HG03135 (cell line): Measurements from ENCODE around the gene SCN2B.

Source experiments
- ATAC-seq: cut with Tn5 transposase; IDR thresholded peaks from one replicate; pipeline ENCODE4 v1.9.1; 2021; ENCODE audit warnings: mild to moderate bottlenecking, moderate library complexity; ENCODE audit not compliant: unreplicated experiment

SCN2B gene

DNA sequence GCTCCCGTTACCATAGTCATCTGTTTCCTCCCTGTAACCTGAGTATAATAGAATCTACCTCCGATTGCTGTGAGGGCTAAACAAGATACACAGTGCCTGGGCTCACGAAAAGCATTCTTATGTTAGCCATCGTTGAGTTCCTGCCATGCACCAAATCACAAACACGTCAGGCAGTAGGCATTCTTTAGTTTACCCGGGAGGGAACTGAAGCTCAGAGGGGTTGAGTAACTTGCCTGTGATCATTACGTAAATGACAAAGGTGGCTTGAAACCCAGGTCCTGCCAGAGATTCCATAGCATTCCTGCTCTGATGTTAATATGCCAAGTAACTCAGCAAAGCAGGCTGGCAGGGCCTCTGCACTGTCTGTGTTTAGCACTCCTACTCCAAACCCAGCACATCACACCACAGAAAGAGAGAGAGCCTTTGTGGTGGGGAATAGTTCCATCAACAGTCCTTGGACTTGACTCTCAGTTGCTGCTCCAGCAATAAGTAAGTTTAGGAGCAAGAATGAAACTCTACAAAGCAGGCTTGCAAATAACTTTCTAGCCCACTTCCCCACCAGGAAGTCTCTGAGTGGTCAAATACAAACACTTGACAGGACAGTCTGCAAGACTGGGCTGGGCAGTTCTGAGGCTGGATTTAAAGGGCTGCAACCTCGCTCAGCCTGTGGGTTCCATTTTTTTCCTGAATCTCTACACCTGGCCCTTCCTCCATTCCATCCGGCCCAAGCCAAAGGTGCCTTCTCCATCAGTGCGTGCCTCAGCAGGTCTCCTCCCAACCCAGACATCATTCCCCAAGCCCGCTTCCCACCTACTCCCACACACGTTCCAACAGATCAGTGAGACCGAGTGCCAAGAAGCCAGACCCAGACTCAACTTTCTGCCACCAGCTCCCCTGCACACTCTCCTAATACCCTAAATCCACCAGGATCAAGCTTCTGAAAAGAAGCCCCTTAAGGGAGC lies 1.1 kb downstream of the SCN2B start:
- no peak for ATAC-seq

DNA sequence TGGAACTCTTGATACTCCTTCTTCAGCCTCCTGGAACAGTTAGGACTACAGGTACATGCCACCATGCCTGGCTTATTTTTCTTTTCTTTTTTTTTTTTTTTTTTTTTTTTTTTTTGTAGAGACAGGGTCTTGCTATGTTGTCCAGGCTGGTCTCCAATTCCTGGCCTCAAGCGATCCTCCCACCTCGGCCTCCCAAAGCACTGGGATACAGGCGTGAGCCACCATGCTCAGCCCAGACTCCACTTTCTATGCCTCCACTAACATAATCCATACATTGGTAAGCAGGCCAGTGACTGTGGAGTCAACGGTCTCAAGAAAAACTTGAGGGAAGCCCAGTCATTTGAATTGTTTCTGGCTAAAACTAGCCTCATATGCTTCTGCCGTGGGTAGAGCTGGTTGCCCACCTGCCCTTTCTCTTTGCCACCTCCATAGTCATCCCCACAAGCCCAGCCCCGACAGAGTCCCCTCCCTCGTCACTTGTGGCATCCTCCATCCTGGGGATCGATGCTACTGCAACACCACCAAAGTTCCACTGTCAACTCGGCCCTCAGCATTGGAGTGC lies 2.4 kb downstream of the SCN2B start:
- no peak for ATAC-seq

DNA sequence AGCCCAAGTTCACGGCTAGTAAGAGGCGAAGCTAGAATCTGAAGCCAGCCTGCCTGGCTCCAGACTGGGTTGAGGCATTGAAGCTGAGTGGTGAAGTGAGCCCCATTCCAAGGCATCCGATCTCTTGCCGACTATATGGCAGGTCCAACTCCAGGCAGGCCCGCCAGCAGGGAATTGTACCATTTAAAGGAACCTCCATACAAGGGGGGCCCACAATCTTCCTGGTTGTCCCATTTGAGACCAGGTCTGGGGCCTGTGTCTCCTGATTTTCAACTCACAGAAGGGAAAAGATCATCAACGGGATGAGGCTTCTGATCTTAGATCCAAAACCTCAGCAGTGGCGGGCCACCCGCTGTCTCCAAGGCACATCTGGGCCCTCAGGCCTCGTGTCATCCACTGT lies 4.1 kb downstream of the SCN2B start:
- no peak for ATAC-seq

DNA sequence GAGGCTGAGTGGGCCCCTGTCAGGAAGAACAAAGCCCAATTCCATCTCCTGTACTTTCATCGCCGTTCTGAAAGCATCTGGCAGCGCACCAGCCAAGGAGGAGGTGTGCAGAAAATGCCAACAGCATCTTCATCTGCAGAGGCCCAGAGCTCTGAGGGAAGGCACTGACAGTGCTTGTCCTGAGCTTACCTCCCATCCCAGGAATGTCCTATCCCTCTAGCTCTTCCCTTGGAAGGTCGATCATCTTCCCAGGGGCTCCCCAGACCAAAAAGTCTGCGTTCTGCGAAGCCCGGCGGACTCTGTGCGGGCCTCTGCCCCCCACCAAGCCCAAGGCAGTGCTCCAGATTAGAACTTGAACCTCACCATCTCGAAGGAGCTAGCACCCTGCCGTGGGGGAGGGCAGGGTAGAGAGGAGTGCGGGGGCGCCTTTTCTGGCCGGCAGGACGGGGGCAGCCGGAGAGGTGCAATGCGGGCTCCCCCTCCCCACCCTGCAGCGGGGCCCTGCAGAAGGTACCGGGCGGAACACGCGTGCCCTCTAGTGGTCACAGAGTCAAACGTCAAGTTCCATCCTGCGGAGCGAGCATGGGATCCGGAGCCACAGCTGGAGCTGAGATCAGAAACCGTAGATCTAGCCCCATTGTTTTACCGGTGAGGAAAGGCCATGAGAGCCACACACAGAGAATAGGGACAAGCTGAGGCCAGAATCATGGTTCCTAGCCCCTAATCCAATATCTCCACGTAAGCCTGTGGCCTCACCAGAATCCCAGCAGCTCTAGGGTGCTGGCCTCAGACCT lies 5.0 kb downstream of the SCN2B start:
- ATAC-seq = no peak

DNA sequence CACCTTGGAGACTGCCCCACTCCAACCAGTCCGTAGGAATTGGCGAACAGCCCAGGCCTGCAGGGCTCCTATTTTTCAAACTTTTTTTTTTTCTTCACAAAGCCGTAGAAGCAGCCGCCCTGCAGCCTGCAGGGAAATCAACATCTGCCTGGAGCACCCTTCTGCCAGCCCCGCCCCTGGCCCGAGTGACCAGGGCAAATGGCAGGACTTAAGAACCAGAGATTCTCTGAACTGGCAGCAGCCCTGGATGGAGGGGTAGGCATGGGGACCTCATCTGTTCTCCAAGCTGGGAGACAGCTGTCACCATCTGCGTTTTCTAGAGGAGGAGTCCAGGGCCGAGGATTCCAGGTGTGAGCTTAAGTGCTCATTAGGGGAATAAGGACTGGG lies 5.6 kb downstream of the SCN2B start:
- no peak for ATAC-seq

DNA sequence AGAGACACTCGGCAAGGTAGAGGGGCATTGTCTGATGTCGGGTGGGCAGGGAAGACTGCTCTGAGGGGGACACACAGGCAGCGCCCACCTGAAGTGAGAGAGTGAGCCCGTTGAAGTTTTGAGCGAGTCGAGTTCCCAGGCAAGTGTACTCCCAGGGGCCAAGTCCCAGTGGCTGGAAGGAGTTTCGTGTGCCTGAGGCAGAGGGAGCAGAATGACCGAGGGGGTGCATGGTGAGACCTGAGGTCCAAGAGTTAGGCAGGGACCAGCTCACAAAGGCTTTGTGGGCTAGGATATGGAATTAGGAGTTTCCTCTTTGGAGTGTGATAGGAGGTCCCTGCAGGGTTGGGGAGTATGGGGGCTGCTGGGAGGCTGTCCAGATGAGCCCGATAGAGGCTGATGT lies 6.2 kb downstream of the SCN2B start:
- ATAC-seq = no peak

DNA sequence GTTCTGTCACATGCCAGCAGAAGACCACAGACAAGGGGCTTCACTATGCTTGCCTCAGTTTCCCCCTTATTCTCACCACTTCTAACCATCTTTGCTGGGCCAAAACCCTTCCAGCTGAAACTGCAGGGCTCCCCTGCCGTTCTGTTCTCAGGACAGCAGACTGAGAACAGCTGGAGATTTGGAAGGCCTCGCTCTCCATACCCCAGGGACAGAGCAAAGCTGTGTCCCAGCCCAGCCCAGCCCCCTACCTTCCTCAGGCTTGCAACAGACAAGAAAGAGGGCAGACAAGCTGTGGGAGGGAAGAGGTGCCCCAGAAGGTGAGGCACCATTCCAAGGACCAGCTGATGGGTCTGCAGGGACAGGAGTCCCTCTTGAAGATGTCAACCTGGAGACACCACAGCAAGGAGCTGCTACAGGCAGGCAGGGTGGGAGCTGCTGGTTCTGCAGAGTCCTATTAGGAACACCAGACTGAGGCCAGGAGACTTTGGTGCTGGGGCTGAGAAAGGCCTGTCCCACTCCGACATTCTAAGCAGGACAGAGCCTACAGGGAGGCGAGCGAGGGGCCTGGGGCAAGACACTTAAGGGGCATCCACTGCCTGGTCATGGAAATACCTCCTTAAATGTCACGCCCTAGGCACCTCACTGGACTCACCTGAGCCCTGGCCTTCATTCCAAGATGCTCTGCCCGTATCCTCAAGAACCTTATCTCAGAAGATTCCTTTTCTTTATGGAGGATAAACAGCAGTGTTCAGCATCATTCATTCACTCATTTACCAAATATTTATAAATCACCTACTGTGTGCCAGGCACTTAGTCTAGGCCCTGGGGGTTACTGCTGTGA lies 6.9 kb downstream of the SCN2B start:
- ATAC-seq = no peak

DNA sequence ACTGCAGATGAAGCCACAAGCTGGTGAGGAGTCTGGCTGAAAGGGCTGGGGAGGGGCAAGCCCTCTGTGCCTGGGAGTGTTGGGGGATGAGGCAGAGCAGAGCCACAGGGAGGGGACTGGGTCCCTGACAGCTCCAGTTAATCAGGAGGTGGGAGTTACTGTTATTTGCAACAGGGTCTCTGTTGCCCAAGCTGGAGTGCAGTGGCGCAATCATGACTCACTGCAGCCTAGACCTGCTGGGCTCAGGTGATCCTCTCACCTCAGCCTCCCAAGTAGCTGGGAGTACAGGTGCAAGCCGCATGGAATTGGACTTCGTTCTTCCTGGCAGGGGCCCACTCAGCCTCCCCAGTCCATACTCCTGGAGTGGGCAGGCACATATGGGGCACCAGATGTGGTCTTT lies 7.7 kb downstream of the SCN2B start:
- no peak for ATAC-seq

DNA sequence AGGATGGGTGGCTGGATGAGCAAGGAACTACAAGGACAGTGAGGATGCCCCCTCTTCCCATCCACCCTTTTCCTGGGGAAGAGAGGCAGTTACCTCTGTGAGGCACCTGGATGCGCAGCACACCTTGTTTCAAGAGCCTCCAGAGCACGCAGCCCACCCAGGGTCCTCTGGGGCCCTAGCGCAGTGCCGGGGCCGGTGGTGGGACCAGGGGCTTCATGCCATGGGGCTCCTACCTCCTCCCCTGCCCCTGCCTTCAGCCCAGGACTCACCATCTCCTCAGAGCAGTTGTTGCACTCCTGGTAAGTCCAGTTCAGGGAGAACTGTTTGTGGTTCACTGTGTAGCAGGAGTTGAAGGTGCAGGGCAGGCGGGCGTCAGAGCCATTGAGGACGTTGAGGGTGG lies 8.1 kb downstream of the SCN2B start:
- no peak for ATAC-seq

DNA sequence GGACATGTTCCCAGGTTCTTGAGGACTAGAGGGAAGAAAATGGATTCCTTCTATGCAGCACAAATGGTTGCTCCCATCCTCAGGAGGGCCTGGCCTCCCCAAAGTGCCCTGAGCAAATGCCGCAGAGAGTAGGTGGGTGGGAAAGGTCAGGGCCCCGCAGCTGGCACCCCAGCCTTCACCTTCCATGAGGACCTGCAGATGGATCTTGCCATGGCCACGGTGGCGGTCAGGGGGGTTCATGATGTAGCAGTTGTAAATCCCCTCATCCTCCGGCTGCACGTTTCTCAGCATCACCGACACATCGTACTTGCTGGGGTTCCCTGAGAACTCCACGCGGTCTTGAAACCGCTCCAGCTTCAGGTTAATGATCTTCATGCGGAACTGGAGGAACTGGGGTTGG lies 8.5 kb downstream of the SCN2B start:
- no peak for ATAC-seq

DNA sequence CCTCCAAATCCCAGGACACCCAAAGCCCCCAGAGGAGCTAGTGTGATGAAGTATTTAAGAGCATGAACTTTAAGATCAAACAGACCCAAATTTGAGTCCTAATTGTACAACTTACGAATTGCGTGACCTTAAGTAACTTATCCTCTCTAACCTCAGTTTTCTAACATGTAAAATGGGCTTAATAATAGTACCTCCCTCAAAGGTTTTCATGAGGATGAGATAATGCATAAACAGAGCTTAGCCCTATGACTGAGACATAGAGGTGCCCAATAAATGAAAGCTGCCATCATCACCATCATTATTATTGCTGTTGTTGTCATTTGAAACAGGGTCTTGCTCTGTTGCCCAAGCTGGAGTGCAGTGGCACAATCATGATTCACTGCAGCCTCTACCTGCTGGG lies 9.2 kb downstream of the SCN2B start:
- no peak for ATAC-seq

DNA sequence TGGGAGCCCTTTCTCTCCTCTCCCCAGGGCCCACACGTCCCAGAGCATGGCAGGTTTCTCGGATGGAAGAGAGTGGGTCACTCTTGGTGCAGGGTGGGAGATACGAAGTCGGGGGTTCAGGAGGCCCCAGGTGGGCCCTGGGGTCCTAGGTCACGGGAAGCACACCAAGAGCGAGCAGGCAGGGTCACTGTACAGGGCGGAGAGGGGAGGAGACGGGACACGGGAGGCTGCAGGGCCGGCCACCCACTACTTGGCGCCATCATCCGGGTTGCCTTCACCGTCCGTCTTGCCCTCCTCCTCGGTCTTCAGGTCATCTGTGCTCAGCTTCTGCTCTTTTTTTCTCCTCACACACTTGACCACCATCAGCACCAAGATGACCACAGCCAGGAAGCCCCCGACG lies 9.8 kb downstream of the SCN2B start:
- ATAC-seq = no peak

DNA sequence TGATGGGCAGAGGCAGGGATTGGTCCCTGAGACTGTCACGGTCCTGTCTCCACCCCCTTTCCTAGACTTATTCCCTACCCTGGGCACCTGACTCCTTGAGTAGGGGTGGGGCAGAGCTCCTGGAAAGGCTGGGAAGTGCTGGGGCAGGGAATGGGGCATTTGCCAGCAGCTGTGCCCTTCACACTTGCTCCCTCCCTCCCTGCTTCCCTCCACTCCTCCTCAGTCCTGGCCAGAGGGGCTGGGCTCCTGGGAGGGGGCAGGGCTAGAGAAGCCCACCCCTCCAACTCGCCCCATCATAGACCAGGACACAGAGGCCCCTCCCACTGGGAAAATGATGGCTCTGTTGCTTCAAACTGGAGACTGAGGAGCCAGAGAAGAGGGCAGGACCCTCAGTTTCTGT lies 11.6 kb downstream of the SCN2B start:
- no peak for ATAC-seq

DNA sequence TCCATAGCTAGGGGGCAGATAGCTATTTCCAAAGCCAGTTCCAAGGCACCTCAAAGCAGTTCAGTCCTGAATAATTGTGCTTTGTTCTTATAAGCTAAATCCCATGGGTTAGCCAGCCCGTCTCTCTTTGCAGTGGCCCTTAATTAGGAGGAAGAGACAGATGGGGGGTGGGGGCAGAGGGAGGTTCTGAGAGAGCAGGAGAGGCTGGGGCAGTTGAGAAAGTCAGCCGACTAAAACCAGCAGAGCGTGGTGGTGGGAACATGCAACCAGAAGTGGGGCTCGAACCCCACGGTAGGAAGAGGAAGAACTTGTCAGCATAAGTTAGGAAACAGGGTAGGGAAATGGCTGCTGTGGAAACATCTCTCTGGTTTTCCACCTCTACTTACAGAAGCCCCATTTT lies 12.9 kb downstream of the SCN2B start:
- ATAC-seq = no peak

DNA sequence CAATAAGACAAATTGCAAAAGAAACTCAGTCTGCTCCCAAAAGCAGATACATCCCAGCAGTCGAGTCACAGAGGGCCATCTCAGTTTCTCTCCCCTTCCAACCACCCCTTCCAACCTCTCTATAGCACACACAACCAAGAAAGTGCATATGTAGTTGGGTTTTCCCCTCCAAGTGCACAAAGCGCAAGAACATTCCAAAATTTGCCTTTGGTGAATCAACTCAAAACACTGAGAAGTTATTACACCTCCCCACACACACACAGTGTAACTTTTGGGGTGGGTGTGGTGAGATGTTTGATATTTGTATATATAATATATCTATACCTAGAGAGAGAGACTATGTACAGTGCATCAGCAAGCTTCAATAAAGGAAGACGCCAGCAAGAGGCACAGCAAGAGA lies 13.6 kb downstream of the SCN2B start:
- ATAC-seq = no peak

DNA sequence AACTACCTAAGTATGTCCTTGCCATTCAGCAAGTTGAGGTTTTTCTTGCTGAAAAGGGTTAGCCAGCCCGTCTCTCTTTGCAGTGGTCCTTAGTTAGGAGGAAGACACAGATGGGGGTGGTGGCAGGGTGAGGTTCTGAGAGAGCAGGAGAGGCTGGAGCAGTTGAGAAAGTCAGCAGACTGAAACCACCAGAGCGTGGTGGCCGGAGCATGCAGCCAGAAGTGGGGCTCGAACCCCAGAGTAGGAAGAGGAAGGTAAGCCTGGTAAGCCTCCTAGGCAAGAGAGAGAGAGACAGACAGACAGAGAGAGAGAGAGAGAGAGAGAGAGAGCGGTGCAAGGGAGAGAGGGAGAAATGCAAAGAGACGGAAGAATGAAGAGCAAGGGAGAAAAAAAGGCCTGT lies 14.7 kb downstream of the SCN2B start:
- no peak for ATAC-seq

DNA sequence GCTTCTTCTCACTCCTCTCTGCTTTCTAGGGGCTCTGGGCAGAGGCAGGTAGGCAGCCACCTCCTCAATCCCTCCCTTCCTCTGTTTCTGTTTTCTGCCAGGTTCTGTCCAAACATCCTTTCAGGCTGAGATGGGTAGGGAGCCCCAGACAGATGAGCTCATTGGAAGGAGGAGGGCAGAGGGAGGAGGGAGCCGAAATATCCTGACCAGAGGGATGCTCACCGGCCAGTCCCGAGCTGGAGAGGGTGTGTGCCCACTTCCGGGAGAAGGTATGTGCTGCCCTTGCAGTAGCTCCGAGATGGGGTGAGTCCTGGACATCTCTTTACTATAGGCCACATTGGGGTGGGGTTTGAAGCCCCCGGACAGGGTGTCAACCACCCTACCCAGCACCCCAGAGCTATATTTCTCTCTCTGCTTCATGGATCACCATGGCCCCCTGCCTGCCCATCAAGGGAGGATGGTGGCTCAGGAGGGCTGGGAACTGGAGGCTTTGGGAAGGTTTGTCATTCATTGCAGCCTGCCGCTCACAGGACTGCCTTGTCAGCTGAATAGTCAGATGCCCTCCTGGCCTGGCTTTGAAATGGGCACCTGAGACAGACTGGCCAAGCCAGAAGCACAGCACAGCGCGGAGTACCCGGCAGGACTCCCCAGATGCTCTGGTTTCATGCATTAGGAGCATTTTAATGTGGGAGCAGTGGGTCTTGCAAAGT lies 19.1 kb downstream of the SCN2B start:
- ATAC-seq = no peak

DNA sequence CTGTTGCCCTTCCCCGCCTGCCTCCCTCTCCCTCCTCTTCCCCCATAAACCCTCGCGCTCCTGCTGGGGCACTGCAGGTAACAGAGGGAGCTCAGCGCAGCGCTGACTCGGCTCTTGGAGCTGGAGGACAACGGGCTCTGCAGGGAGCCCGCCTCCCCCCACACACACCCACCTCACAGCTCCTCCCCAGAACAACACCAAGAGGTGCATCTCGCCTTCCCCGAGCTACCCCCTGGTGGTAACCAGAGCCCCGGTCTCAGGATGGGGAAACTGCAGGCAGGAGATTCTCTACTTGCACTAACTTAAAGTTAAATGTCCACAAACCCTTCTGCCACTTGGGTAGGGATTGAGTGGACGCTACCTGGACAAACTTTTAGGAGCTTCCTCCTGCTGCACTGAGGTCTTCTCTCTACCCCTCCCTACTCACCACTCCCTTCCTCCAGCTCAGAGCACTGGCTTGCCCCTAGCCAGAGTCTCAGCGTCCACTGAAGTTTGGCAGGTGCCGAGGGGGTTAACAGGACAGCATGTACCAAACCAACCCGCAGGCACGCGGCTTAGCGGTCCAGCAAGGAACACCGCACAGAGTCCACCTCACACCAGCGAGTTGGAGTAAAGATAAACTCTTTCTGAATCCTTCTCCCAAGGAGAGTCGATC lies 19.8 kb downstream of the SCN2B start:
- ATAC-seq = no peak

DNA sequence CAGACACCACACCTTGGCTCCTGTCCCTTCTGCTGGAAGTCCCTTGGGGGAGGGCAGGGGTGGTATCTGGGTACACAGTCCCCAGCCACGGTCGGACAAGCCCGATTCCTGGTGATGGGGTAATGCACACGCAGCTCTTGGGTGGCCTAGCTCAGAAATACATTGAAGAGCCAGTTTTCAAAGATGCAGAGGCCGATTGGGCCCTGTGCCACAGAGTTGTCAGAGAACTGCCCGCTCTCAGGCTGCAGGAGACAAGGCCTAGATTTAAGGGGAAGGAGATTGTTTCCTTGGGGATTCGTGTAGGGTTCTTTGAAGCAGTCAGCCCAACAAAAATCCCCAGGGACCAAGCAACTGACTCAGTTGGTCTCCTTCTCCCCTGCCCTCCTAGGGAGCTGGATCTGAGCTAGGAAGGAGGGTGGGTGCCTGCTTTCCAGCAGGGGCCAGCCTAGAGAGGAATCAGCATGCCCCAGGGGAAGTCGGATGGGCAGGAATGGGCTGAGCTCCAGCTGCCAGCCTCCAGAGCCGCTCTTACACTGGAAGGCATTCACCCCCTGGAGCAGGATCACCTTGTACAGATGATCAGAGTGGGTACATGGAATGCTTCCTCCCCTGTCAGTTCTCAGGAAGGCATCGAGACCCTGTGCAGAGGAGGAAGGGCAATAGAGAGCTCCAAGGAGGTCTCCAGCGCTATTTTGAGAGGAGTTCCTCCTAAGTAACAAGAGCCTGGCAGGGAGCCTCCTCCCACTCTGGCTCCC lies 20.5 kb downstream of the SCN2B start:
- no peak for ATAC-seq
